ENCODE results near the gene CYTH3.

GRCh38 chr7:6257675-6258074, 14.7 kb downstream of the CYTH3 start:
- TF ChIP-seq POLR2A (IDR thresholded peaks at IDR 0.05): no peak
- no peak for TF ChIP-seq CTCF (IDR thresholded peaks at IDR 0.05 in 8 of 11, conservative IDR thresholded peaks at IDR 0.05 in 3 of 11)
- TF ChIP-seq POLR2AphosphoS5 (IDR thresholded peaks at IDR 0.05): no peak

Data from spleen (tissue), 7 donors.